Prostate gland (tissue), 2 donors: ENCODE measurements around the gene TEAD3.

Source experiments
- CTCF ChIP-seq, 4 experiments: fragments of 200-600 bp in 2 of 4; fragments of 450-650 bp in 2 of 4; sonication (generic) in 2 of 4; IDR thresholded peaks; 1 replicate in 3 of 4; 2 replicates in 1 of 4; pipeline ENCODE4 v1.5.1; 2016 to 2019; ENCODE audit warnings: antibody characterized with exemption in 4 of 4, mild to moderate bottlenecking in 2 of 4, moderate library complexity in 2 of 4
- POLR2AphosphoS5 ChIP-seq: sonication (generic); formaldehyde crosslinking; IDR thresholded peaks from one replicate; pipeline ENCODE4 v1.6.1; 2017; ENCODE audit warnings: antibody characterized with exemption

- no peak for TF ChIP-seq POLR2AphosphoS5
- no peak for TF ChIP-seq CTCF (IDR thresholded peaks at IDR 0.05)
These were observed 68.3 kb downstream of the TEAD3 start for GRCh38 chr6:35428421-35429149.
